HG03196 (cell line): ENCODE data around the gene TTLL8.

Source experiments
- ATAC-seq: cut with Tn5 transposase; IDR thresholded peaks from one replicate; pipeline ENCODE4 v1.9.1; 2021; ENCODE audit not compliant: unreplicated experiment

Gene TTLL8

GRCh38 chr22:50083462-50084079 is 25.5 kb upstream of the TTLL8 start:
- ATAC-seq, result no peak

GRCh38 chr22:50082961-50083461 is 24.9 kb upstream of the TTLL8 start:
- no peak for ATAC-seq

GRCh38 chr22:50082197-50082715 is 24.2 kb upstream of the TTLL8 start:
- ATAC-seq, result no peak

DNA sequence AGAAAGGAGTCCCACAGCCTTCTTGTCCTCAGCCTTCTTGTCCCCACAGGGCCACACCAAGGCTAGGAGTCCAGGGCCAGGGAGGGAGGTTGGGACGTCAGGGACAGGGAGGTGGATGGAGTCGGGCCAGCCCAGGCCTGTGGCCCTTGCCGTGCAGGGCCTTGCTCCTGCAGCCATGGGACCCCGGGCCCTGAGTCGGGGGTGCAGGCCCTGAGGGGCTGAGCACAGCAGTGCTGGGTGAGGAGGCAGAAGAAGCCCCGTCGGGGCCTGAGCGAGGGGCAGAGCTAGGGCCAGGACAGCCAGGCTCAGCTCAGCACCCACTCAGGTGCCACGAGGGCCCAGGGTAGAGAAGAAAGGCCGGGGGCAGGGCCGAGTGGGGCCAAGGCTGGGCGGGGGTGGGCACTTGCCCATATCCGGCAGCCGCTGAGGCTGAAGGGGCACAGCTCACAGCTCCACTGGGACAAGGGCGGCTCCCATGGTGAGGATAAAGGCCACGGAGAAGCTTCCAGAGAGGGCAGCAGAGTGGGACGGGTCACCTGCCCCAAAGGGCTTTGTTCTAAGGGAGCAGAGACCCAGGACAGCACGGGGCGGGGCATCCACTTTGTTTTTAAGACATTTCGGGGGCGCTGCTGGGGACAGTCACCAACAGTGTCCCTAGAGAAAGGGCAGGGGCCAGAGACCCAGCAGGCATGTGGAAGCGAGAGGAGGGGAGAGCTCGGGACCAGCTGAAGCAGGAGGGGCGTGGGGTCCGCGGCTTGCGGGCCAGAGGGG is 23.5 kb upstream of the TTLL8 start:
- no peak for ATAC-seq

DNA sequence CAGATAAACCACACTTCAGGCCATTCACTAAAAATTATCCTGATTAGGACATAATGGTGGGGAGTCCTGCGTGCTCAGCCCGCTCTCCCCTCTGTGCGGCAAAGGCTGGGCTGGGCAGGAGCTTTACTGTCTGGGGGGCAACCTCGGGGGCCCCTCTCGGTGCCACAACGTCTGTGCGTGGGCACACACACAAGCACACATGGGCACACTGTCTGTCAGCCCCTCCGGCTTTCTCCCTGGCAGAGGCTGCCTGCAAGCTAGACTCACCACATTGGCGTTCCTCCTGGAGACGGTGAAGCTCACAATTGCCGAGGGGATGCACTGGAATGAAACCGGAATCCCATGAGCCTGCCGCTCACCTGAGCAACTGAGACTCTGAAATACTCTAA is 22.0 kb upstream of the TTLL8 start:
- no peak for ATAC-seq

GRCh38 chr22:50078761-50079160 is 20.7 kb upstream of the TTLL8 start:
- ATAC-seq, result no peak

DNA sequence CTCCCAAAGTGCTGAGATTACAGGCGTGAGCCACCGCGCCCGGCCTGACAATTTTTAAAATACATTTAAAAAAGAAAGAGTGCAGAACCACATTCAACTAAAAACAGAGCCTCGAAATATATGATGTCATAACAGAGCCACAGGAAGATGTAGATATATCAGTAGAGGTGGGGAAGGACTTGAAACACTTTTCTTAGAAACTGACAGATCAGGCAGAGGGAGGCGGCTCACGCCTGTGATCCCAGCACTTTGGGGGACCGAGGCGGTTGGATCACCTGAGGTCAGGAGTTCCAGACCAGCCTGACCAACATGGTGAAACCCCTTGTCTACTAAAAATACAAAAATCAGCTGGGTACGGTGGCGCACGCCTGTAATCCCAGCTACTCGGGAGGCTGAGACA is 20.1 kb upstream of the TTLL8 start:
- ATAC-seq, result no peak

DNA sequence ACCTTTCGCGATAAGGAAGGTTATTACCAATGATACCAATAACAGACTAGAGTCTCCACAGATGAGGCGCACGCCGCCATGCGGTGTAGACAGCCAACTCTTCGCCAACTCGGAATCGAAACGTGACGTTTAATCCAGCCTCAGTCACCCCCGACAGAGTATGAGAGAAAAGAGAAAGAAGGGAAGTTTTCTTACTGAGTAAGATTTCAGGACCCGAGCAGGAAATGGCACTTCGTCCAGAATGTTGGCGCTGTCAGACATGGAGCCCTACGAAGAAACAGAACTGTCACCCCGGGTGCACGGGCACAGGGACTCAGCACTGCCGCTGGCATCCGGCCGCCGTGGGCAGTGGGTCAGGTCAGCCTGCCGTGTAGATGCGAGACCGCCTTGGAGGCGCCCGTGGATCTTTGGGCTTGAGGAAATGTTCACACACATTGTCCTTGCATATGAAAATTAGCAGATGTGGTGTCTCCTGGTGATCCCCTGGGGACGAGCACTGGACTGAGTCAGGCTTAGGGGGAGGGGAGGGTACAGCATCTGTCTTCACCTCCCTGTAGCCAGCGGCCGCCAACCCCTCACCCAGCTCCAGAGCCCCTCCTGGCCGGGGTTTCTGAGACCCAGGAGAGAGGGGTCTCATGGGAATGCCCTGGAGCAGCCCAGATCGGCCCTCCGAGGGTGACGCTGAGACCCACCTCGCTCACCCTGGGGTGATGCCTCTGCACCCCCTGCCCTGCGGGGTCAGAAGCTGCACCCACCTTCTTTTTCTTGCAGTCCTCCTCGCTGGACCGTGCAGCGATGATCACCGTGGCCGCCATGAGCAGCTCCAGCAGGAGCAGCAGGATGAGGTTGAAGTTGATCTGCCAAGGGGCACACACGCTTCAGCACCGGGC is 18.8 kb upstream of the TTLL8 start:
- no peak for ATAC-seq

GRCh38 chr22:50074551-50075530 is 16.7 kb upstream of the TTLL8 start:
- ATAC-seq, result no peak

GRCh38 chr22:50074056-50074455 is 16.0 kb upstream of the TTLL8 start:
- no peak for ATAC-seq

DNA sequence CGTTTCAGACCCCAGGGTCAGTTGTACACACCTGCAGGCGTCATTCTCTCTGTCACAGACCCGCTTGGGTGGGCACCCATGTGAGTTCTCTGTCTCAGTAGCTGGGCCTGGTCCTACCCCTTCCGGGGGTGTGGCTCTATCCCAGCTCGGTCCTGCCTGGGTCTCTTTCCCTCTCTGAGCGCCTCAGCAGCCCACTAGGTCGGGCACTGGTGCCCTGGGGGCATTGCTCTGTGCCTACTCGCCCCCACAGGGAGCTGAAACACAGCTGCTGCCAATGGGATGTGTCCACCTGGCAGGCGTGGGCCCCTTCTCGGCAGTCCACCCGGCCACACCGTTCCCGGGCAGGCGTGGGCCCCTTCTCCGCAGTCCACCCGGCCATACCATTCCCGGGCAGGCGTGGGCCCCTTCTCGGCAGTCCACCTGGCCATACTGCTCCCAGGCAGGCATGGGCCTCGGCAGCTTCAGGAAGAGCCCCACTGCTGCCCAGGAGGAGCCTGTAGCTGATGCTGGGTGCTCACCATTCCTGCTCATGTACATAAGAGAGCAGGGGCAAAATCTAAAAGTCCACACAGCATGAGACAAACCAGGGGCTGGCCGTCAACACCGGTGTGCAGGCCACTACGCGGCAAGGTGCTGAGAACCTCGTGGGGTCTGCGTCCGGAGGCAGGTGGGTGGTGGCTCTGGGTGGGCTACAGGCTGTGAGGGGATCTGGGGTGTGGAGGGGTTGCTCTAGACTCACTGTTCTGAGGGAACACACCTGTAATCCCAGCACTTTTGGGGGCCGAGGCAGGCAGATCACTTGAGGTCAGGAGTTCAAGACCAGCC is 14.8 kb upstream of the TTLL8 start:
- no peak for ATAC-seq

DNA sequence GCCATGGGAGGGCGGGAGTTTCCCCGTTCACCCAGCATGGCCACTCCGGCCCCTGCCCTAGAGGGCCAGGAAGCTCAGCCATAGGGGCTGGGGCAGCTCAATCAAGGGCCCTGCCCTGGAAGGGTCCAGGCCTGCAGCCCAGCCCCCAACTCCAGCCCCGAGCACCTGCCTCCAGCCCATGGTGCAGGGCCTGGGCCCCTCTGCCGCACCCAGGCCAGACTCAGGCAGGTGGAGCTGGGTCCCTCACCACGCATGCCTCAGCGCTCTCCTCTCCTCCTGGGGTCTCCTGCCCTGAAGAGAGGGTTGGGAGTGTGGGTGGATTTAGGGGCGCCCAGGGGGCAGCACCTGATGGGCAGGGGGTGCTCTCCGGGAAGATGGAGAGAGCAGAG is 14.1 kb upstream of the TTLL8 start:
- ATAC-seq, result no peak

DNA sequence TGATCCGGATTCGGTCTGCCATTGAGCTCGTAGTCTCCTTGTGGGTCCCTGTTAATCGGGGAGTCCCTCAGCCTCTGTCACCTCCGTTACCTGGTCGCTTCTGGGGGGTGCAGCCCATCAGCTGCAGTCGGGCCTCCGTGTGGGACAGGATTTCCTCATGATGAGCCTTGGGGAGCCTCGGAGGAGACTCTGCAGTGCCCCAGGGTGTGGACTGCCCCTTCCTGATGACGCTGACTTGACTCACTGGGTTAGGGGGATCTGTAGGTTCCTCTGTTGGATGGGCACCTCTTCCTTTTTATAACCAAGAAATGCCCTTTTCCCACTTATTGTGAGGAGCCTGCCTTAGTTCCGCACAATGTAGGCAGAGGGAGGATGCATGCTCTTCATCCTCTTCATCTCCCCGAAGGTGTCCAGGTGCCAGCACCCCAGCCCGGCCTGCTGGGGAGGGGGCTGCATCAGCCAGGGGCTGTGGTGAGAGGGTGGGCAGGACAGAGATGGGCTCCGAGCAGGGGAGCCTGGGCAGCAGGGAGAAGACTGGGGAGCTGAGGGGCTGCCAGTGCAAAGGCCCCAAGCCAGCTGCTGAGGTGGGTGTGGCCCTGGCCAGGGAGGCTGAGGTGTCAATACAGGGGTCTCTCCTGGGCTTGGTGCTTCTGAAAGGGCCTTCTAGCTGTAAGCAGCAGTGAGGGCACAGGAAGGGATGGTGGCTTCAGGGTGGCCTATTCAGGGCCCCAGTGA is 13.5 kb upstream of the TTLL8 start:
- ATAC-seq, result no peak

- ATAC-seq, result no peak
Observed at GRCh38 chr22:50070366-50070765, 12.3 kb upstream of the TTLL8 start.

DNA sequence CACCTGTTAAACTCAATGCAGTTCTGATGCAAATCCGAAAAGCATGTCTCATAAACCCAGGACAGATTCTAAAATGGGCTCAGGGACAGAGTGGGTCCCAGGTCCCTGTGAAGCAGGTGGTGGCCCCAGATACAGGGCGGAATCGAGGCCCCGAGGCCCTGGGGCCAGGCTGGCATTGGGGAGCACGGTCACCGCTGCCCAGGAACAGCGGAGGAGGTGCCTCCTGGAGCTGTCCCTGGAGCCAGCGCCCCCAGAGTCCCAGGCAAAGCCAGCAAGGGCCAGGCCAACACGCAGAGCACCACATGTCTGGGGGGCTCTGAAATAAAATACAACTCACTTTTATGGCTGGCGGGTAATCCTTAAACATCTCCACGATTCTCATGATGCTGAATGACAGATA is 10.0 kb upstream of the TTLL8 start:
- no peak for ATAC-seq

- ATAC-seq, result no peak
Observed at GRCh38 chr22:50067244-50067643, 9.1 kb upstream of the TTLL8 start.

DNA sequence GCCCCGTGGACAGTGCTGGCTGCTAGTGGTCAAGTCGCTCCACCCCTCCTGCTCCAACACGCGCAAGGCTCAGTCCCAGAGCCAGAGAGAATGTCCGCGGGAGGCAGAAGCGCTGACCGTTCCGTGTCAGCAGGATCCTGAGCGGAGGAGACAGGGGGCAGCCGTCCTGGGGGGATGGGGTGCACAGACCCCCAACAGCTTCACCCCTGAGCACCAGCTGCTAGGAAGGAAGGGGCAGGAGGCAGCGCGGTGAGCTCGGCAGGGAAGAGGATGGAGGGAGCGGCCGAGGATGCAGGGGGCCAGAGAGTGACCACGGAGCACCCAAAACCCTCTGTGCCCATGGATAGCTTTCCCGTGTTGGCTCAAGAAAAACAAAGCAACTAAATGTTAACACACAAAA is 6.4 kb upstream of the TTLL8 start:
- no peak for ATAC-seq

DNA sequence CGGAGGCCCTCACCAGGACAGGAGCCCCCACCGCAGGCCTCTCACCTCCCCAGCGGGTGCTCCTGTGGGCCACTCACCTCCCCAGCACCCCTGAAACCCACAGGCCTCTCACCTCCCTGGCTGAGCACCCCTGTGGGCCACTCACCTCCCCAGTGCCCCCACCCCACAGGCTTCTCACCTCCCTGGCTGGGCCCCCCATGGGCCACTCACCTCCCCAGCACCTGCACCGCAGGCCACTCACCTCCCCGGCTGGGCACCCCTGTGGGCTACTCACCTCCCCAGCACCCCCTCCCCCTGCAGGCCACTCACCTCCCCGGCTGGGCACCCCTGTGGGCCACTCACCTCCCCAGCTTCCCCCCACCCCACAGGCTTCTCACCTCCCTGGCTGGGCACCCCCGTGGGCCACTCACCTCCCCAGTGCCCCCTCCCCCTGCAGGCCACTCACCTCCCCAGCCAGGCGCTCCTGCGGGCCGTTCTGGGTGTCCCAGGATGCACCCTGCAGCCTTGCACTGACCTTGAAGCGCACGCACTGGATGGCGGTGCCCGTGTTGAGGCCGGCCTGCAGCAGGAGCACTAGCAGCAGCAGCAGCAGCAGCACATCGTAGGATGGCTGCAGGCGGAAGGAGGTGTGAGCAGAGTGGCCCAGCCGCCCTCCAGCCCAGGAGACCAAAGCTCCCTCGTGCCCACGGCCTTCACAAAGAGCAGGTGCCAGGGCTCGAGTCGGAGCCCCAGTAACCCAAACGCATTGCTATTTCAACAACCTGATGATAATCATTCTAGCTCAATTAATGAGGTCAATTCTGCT is 5.7 kb upstream of the TTLL8 start:
- no peak for ATAC-seq
